PC-9 (cell line): Measurements from ENCODE around the gene FAM81A.
"Not testable (repeated sequence)": the region's sequence is repeated elsewhere in the genome, so short reads cannot be mapped to it uniquely, and the experiment has no call there.

Experiments
- CTCF ChIP-seq: fragments of 200-600 bp; sonication (generic); conservative IDR thresholded peaks from 2 replicates; pipeline ENCODE4 v1.6.1; 2017; ENCODE audit warnings: mixed run types, antibody characterized with exemption, mild to moderate bottlenecking, moderate library complexity
- EZH2 ChIP-seq: fragments of 200-600 bp; sonication (generic); IDR thresholded peaks from 2 replicates; pipeline ENCODE4 v1.8.0; 2017; ENCODE audit warnings: antibody characterized with exemption, low read depth

- not testable (repeated sequence) for TF ChIP-seq CTCF, EZH2
Measured at GRCh38 chr15:59428898-59429297, 9.1 kb upstream of the FAM81A start.
